Measurements from ENCODE around the gene URM1. TPM values are rescaled to one million over a fixed set of nuclear protein-coding genes. Genes with fewer than 3 reads are reported as not detected.
"Not testable (repeated sequence)": the region's sequence is repeated elsewhere in the genome, so short reads cannot be mapped to it uniquely, and the experiment has no call there.

The URM1 gene
- total and polyA plus RNA-seq, 5 experiments from 2014 or later: 44.5 to 66.4 (median 49.3) TPM

- H3K27me3 Mint-ChIP-seq: peaks cover 22 to 59% (median 35%) of the 10 kb centered on the region in 5 donors
- peaks cover 0 to 13% (median 13%) of the 10 kb centered on the region in 4 donors for H3K4me1 Mint-ChIP-seq
- H3K9me3 Mint-ChIP-seq: no peaks in the 10 kb centered on the region
- POLR2A ChIA-PET: no interaction called here
- DNase-seq: no peak
- peak overlapping the region in 1 of 10 donors; percentile 20 for H3K4me3 Mint-ChIP-seq
- H3K36me3 Mint-ChIP-seq: peaks cover 0 to 2% (median 0%) of the 10 kb centered on the region in 3 donors
- ATAC-seq: no peak
- no peak overlapping the region for H3K27ac Mint-ChIP-seq
These were observed 45.4 kb downstream of the URM1 start for GRCh38 chr9:128416432-128417019.

DNA sequence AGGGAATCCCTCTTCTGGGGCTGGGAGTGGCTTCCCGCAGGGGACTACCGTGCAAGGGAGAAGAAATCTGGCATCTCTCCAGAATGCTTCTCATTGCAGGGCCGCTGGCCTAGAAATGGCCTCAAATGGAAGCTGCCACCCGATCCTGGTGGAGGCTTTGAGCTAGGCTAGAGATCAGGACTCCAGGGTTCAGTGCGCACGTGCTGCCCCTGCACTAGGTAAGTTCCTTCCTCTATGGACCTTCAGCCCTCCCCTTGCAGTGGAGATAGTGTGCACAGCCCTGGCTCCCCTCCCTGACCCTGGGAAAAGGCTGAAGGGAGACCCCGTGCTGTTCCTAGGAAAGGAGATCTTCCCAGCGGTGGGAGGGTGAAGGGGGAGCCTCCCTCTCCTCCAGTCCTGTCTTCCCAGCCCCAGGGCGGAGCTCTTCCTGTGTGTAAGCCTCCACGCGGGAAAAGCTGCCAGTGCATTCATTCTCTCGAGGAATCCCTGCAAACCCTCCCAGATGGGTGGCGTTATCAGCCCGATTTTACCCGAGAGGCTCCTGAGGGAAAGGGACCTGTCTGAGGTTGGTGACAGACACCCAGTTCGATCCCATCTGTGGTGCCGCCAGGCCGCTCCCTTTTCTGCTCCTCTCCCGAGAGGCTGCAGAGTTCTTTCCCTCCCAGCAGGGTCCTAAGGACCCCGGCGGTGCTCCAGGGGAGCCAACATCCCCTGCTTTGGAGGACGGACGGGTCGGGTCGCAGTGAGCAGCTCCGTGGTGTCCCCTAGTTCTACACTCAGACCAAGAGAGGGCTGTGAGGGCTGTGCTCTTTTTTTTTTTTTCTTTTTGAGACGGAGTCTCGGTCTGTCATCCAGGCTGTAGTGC, 48.1 kb downstream of the URM1 start:
- ATAC-seq: peak in 1 of 2 donors; percentile 15
- peak in 1 of 10 donors; percentile 20 for DNase-seq
- peaks cover 17 to 39% (median 27%) of the 10 kb centered on the region in 5 donors for H3K27me3 Mint-ChIP-seq
- H3K27ac Mint-ChIP-seq: peak overlapping the region in 3 of 10 donors; percentile 58 to 74 (median 68)
- POLR2A ChIA-PET: interaction anchor here (0.6 to 0.9 kb wide), 7 partner anchors 11 to 1947 kb away, joined by 3 to 4 read pairs (median 3); partner anchors contain the start of genes ODF2 and URM1
- no peaks in the 10 kb centered on the region for H3K9me3 Mint-ChIP-seq
- peaks cover 0 to 13% (median 13%) of the 10 kb centered on the region in 4 donors for H3K4me1 Mint-ChIP-seq
- H3K36me3 Mint-ChIP-seq: no peaks in the 10 kb centered on the region
- H3K4me3 Mint-ChIP-seq: peak overlapping the region; percentile 75 to 84 (median 81)

- Mint-ChIP-seq H3K36me3 (no peaks in the 10 kb centered on the region), H3K4me3 (peak overlapping the region; percentile 75 to 84 (median 81)), H3K9me3 (no peaks in the 10 kb centered on the region), H3K27ac (peak overlapping the region in 3 of 10 donors; percentile 40 to 74 (median 68)), H3K4me1 (peaks cover 0 to 13% (median 13%) of the 10 kb centered on the region in 4 donors), H3K27me3 (peaks cover 11 to 30% (median 18%) of the 10 kb centered on the region in 5 donors)
- peak; percentile 16 to 72 (median 52) for DNase-seq
- peak; percentile 79 to 88 for ATAC-seq
- POLR2A ChIA-PET: interaction anchor here (0.7 to 0.9 kb wide), 5 partner anchors 36 to 1580 kb away, joined by 3 to 4 read pairs (median 3); partner anchors contain the start of genes ODF2 and URM1
These were observed 49.0 kb downstream of the URM1 start for GRCh38 chr9:128420060-128420650.

DNA sequence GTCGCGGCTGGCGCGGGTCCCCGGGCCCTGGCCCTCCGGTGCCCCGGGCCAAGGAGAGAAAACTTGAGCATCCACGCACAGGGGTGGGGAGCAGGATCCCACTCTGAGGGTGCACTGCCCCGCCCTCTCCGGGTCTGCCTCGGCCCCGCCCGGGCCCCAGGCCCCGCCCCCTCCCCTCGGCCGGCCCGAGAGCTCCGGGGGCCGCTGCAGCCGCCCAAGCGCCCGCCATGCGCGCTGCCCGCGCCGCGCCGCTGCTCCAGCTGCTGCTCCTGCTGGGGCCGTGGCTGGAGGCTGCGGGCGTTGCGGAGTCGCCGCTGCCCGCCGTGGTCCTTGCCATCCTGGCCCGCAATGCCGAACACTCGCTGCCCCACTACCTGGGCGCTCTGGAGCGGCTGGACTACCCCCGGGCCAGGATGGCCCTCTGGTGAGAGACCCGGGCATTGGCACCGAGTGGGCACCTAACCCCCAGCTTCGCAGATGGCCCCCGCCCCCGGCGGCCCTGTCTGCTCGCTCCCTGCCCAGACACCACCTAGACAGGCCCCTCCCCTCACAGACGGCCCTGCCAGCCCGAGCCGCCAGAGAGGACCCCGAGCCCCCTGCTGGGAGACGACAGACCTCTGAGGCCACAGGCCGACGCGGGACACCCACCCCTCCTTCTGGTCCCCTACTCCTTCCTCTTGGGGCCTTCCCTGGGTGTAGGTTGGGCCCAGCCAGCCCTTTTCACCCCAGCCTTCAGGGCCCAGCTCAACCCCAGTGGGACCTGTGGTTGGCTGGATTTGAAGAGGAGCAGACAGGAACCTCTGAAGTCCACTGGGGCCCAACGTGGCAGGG, 49.7 kb downstream of the URM1 start, which contains the start of gene CERCAM:
CERCAM (plus strand) TSS at position 207 of the 831 bp plus-strand sequence; CDS start at position 228, 21 bp downstream.
- H3K27me3 Mint-ChIP-seq: peaks cover 7 to 25% (median 11%) of the 10 kb centered on the region in 5 donors
- POLR2A ChIA-PET: interaction anchor here (0.5 to 0.9 kb wide), 2 partner anchors 59 to 84 kb away, joined by 3 read pairs; no protein-coding TSS in a partner anchor
- H3K27ac Mint-ChIP-seq: peak within 1 kb of the TSS in 4 of 10 donors; percentile 40 to 74 (median 63)
- peak in 7 of 10 donors; percentile 28 to 57 (median 36) for DNase-seq
- peak; percentile 81 to 82 for ATAC-seq
- H3K36me3 Mint-ChIP-seq: no peaks in the 10 kb centered on the region
- no peaks in the 10 kb centered on the region for H3K9me3 Mint-ChIP-seq
- peak within 1 kb of the TSS; percentile 75 to 84 (median 81) for H3K4me3 Mint-ChIP-seq
- peaks cover 0 to 13% (median 13%) of the 10 kb centered on the region in 4 donors for H3K4me1 Mint-ChIP-seq

DNA sequence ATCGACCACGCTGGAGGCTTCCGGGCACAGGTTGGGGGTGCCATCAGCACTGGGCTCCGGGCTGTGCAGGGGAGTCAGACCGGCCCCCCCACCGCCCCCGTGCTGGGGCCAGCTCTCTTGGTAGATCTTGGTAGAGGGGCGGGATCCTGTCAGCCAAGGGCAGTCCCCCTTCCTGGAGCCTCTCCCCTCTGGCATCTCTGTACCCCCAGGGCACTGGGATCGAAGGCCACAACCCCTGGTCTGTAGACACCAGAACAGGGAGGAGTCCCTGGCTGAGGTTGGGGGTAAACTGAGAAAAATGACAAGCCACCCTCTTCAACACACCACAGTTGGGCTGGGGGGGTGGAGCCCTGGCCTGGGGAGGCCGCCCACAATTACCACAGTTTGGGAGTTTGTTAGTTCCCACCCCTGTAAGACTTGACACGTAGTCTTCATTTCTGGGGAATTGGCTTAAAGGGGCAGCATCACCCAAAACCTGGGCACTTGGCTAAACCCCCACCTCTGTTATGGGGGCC, 50.4 kb downstream of the URM1 start:
- Mint-ChIP-seq H3K9me3 (no peaks in the 10 kb centered on the region), H3K27ac (peak overlapping the region in 2 of 10 donors; percentile 3 to 27), H3K27me3 (peaks cover 2 to 18% (median 4%) of the 10 kb centered on the region in 5 donors), H3K4me1 (peaks cover 0 to 13% (median 13%) of the 10 kb centered on the region in 4 donors), H3K4me3 (peak overlapping the region in 8 of 10 donors; percentile 47 to 81 (median 72)), H3K36me3 (no peaks in the 10 kb centered on the region)
- no peak for DNase-seq
- POLR2A ChIA-PET: interaction anchor here (0.5 kb wide), 1 partner anchor 85 kb away, joined by 3 read pairs; no protein-coding TSS in a partner anchor
- no peak for ATAC-seq

GRCh38 chr9:128422022-128422782, 51.0 kb downstream of the URM1 start:
- POLR2A ChIA-PET, H3K36me3 Mint-ChIP-seq, DNase-seq, H3K9me3 Mint-ChIP-seq, ATAC-seq: not testable (repeated sequence)
- Mint-ChIP-seq H3K27ac (peak overlapping the region in 3 of 10 donors; percentile 27 to 62 (median 40)), H3K4me1 (peaks cover 0 to 13% (median 13%) of the 10 kb centered on the region in 4 donors), H3K4me3 (peak overlapping the region in 8 of 10 donors; percentile 9 to 64 (median 52)), H3K27me3 (peaks cover 0 to 15% (median 0%) of the 10 kb centered on the region in 5 donors)

DNA sequence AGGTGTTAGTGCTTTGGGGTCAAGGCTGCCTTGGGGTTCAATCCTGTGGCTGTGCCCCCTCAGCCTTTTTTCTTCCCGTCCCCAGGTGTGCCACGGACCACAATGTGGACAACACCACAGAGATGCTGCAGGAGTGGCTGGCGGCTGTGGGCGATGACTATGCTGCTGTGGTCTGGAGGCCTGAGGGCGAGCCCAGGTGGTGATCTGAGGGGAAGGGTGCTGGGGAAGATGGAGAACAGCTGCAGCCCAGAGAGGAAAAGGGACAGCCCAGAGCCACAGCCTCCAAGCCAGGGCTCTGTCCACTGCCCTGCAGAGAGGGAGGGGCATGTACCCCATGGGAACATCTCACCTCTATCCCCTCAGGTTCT, 51.6 kb downstream of the URM1 start:
- H3K4me3 Mint-ChIP-seq: peak overlapping the region in 5 of 10 donors; percentile 9 to 60 (median 22)
- DNase-seq (no peak), ATAC-seq (no peak)
- POLR2A ChIA-PET: no interaction called here
- H3K27me3 Mint-ChIP-seq: peaks cover 0 to 10% (median 0%) of the 10 kb centered on the region in 5 donors
- H3K36me3 Mint-ChIP-seq: no peaks in the 10 kb centered on the region
- peak overlapping the region in 2 of 10 donors; percentile 37 to 40 for H3K27ac Mint-ChIP-seq
- H3K4me1 Mint-ChIP-seq: peaks cover 0 to 13% (median 13%) of the 10 kb centered on the region in 4 donors
- H3K9me3 Mint-ChIP-seq: no peaks in the 10 kb centered on the region

- H3K27ac Mint-ChIP-seq, H3K36me3 Mint-ChIP-seq, H3K4me3 Mint-ChIP-seq, H3K27me3 Mint-ChIP-seq, DNase-seq, H3K9me3 Mint-ChIP-seq, ATAC-seq, POLR2A ChIA-PET: not testable (repeated sequence)
- peaks cover 0 to 13% (median 13%) of the 10 kb centered on the region in 4 donors for H3K4me1 Mint-ChIP-seq
These were observed 52.2 kb downstream of the URM1 start for GRCh38 chr9:128423356-128423755.

DNA sequence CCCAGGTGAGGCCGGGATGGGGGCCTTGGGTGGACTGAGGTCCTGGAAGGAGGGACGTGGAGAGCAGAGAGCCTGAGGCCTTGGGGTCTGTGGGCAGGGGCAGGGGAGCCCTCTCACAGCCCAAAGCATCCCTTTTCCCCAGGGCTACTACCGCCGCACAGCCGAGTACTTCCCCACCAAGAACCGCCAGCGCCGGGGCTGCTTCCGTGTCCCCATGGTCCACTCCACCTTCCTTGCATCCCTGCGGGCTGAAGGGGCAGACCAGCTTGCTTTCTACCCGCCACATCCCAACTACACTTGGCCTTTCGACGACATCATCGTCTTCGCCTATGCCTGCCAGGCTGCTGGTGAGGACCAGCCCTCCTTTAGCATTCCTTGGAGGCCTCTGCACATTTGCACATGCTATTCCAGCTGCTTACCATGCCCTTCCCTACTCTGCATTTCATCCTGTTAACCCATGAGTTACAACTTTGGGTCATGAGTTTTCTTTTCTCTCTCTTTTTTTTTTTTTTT, 53.1 kb downstream of the URM1 start:
- POLR2A ChIA-PET: no interaction called here
- Mint-ChIP-seq H3K9me3 (no peaks in the 10 kb centered on the region), H3K36me3 (no peaks in the 10 kb centered on the region), H3K4me3 (no peak overlapping the region), H3K27ac (no peak overlapping the region), H3K27me3 (peaks cover 0 to 2% (median 0%) of the 10 kb centered on the region in 5 donors), H3K4me1 (peaks cover 0 to 8% (median 7%) of the 10 kb centered on the region in 4 donors)
- ATAC-seq (no peak), DNase-seq (no peak)

DNA sequence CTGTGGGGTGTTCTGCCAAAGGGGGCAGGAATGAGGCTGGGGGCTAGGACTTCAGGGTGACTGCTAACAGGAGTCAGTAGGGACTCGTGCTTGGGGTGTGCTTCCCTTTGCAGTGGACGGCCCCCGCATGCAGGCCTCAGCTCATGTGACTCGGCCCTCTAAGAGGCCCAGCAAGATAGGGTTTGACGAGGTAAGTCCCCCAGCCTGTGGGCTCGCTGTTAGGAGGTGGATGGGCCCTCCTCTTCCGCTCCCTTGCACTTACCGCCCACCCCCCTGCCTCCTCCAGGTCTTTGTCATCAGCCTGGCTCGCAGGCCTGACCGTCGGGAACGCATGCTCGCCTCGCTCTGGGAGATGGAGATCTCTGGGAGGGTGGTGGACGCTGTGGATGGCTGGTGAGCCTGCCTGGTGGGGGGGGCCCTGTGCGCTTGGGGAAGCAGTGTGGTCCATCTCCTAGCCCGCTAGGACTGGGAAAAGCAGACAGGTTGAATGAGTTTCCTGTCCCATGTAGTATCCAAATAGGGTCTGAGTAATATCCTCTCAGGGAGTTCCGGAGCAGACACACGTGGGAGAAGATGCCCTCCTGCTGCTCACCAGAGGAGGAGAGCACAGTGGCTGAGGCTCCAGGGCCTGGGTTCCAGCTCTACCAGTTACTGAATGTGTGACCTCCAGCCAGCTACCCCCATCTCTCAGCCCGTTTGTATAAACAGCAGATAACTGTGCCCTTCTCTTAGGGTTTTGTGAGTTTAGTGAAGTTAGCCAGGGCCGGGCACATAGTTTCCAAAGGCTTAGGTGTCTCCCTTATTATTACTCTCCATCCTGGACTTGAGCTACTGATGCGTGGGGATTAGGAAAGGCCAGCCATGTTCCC, 57.7 kb downstream of the URM1 start:
- Mint-ChIP-seq H3K27me3 (no peaks in the 10 kb centered on the region), H3K36me3 (no peaks in the 10 kb centered on the region), H3K4me3 (no peak overlapping the region), H3K9me3 (no peaks in the 10 kb centered on the region), H3K4me1 (no peaks in the 10 kb centered on the region), H3K27ac (no peak overlapping the region)
- POLR2A ChIA-PET: no interaction called here
- DNase-seq (no peak), ATAC-seq (no peak)

Data from naive thymus-derived CD8-positive, alpha-beta T cell (primary cell).